Bronchus fibroblast of lung (primary cell): ENCODE results near the gene PITPNC1. TPM values are rescaled to one million over a fixed set of nuclear protein-coding genes. Genes with fewer than 3 reads are reported as not detected.

Experiments
- total RNA-seq: library from RNA; depleted of rRNA; stranded (reverse); fragments of >200 nt; gene quantifications from 2 replicates; pipeline ENCODE4 v1.2.3, GENCODE V29; 2015

PITPNC1 gene
- total RNA-seq, result 6.7 and 9.5 TPM in 2 replicates

GRCh38 chr17:67376737-67377487, at the start of gene PITPNC1:
PITPNC1 (plus strand) TSS chr17:67377281.

GRCh38 chr17:67366193-67367157, 10.6 kb upstream of the PITPNC1 start, which contains the start of gene PSMD12:
PSMD12 (minus strand) TSS chr17:67366577; CDS start chr17:67366519, 58 bp downstream.

GRCh38 chr17:67717624-67718324, 340.7 kb downstream of the PITPNC1 start, which contains the start of gene NOL11:
NOL11 (plus strand) TSS chr17:67717936; CDS start chr17:67717948, 12 bp downstream.

Other genes starting within 250 kb of the PITPNC1 start
- gene HELZ, start 132.1 kb upstream of the PITPNC1 start, total RNA-seq, result 8.3 and 11.4 TPM in 2 replicates
- 13.7 and 16.8 TPM in 2 replicates for gene PSMD12, start 10.7 kb upstream of the PITPNC1 start, total RNA-seq